ENCODE data around the gene PFN3. TPM values are rescaled to one million over a fixed set of nuclear protein-coding genes. Genes with fewer than 3 reads are reported as not detected.

The PFN3 gene
- total and polyA plus RNA-seq, 2 of the 13 experiments (the other 11 are each of a cell fraction or from before 2014, with no cell fraction given), result not detected

DNA sequence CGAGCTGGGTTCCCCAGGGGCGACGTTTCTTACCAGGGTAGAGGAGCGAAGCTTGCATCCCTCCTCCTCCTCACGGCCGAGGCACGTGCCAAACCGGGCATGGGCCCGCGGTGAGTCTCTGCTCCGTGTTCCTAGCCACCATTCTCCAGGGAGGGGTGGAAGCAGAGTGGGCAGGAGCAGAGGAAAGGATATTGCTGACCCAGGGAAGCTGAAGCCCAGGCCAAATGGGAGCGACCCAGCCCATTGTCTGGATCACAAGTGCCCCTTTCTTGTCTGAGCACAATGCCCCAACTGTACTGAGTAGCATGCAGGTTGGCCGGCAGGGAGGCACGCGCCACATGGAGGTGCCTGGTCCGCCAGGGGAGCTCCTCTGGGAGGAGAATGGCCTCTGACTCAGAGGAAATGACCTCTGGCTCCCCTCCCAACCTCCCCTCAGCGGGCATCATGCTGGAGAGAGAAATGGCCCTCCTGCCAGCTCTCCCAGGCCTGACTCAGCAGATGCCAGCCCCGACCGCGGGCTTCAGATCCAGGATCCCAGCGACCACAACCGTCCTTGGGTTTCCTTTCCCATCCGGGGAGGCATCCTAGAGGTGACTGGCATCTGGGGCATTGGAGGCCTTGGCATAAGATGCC lies 47.3 kb upstream of the PFN3 start (continued):
- TF ChIP-seq, protein P1, sequence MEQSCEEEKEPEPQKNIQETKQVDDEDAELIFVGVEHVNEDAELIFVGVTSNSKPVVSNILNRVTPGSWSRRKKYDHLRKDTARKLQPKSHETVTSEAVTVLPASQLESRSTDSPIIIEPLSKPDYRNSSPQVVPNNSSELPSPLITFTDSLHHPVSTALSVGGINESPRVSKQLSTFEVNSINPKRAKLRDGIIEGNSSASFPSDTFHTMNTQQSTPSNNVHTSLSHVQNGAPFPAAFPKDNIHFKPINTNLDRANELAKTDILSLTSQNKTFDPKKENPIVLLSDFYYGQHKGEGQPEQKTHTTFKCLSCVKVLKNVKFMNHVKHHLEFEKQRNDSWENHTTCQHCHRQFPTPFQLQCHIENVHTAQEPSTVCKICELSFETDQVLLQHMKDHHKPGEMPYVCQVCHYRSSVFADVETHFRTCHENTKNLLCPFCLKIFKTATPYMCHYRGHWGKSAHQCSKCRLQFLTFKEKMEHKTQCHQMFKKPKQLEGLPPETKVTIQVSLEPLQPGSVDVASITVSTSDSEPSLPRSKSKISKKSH (CRISPR knock-in tag; IDR thresholded peaks at IDR 0.05; ENCODE audit: borderline replicate concordance), result peak; percentile 58; the same call in 1 of the 2 replicates
- TF ChIP-seq ZC3H13 (CRISPR knock-in tag; IDR thresholded peaks at IDR 0.05) (0 out of 2 replicates have a peak, but pooled peaks have one; percentile 35), ZNF562 (CRISPR knock-in tag; IDR thresholded peaks at IDR 0.05; ENCODE audit: borderline replicate concordance) (no peak), JUND (CRISPR knock-in tag; IDR thresholded peaks at IDR 0.05) (peak; percentile 76; the same call in 1 of the 2 replicates), ZFX (CRISPR knock-in tag; IDR thresholded peaks at IDR 0.05; ENCODE audit: low read depth) (peak; percentile 76), SKI (IDR thresholded peaks at IDR 0.05; ENCODE audit: partially characterized antibody) (no peak), SSRP1 (CRISPR knock-in tag; IDR thresholded peaks at IDR 0.05) (no peak), ZNF7 (CRISPR knock-in tag; IDR thresholded peaks at IDR 0.05) (no peak), SMAD9 (CRISPR knock-in tag; IDR thresholded peaks at IDR 0.05) (no peak), PCBP2 (optimal IDR thresholded peaks at IDR 0.05; ENCODE audit: low read depth, low read length, poor library complexity, severe bottlenecking) (no peak), SALL2 (CRISPR knock-in tag; IDR thresholded peaks at IDR 0.05) (no peak), ZNF614 (CRISPR knock-in tag; IDR thresholded peaks at IDR 0.05; ENCODE audit: borderline replicate concordance) (peak; percentile 45; the same call in 1 of the 2 replicates), SMAD1 (CRISPR knock-in tag; IDR thresholded peaks at IDR 0.05; ENCODE audit: borderline replicate concordance, low read depth) (0 out of 2 replicates have a peak, but pooled peaks have one; percentile 29), TBL1XR1 (IDR thresholded peaks at IDR 0.05; ENCODE audit: borderline replicate concordance, low read length, partially characterized antibody) (no peak), PLRG1 (conservative IDR thresholded peaks at IDR 0.05) (no peak)
- TF ChIP-seq, protein P2, sequence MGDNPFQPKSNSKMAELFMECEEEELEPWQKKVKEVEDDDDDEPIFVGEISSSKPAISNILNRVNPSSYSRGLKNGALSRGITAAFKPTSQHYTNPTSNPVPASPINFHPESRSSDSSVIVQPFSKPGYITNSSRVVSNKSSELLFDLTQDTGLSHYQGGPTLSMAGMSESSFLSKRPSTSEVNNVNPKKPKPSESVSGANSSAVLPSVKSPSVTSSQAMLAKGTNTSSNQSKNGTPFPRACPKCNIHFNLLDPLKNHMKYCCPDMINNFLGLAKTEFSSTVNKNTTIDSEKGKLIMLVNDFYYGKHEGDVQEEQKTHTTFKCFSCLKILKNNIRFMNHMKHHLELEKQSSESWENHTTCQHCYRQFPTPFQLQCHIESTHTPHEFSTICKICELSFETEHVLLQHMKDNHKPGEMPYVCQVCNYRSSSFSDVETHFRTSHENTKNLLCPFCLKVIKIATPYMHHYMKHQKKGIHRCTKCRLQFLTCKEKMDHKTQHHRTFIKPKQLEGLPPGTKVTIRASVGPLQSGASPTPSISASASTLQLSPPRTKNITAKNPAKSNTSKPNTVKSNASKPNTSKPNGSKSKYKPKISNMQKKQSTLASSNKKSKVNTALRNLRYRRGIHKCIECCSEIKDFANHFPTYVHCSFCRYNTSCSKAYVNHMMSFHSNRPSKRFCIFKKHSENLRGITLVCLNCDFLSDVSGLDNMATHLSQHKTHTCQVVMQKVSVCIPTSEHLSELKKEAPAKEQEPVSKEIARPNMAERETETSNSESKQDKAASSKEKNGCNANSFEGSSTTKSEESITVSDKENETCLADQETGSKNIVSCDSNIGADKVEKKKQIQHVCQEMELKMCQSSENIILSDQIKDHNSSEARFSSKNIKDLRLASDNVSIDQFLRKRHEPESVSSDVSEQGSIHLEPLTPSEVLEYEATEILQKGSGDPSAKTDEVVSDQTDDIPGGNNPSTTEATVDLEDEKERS (CRISPR knock-in tag; IDR thresholded peaks at IDR 0.05), result 0 out of 2 replicates have a peak, but pooled peaks have one; percentile 44
- TF ChIP-seq, protein P3, sequence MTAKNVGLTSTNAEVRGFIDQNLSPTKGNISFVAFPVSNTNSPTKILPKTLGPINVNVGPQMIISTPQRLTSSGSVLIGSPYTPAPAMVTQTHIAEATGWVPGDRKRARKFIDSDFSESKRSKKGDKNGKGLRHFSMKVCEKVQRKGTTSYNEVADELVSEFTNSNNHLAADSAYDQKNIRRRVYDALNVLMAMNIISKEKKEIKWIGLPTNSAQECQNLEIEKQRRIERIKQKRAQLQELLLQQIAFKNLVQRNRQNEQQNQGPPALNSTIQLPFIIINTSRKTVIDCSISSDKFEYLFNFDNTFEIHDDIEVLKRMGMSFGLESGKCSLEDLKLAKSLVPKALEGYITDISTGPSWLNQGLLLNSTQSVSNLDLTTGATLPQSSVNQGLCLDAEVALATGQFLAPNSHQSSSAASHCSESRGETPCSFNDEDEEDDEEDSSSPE (CRISPR knock-in tag; IDR thresholded peaks at IDR 0.05), result peak; percentile 38; the same call in 1 of the 2 replicates
- TF ChIP-seq, protein P4, sequence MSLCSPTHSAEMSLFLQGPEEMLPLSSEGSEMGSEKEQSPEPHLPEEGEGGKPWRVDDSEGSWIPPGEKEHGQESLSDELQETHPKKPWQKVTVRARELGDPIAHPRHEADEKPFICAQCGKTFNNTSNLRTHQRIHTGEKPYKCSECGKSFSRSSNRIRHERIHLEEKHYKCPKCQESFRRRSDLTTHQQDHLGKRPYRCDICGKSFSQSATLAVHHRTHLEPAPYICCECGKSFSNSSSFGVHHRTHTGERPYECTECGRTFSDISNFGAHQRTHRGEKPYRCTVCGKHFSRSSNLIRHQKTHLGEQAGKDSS (CRISPR knock-in tag; IDR thresholded peaks at IDR 0.05; ENCODE audit: borderline replicate concordance, low read depth), result peak; percentile 80; the same call in 1 of the 2 replicates
- TF ChIP-seq, protein P5, sequence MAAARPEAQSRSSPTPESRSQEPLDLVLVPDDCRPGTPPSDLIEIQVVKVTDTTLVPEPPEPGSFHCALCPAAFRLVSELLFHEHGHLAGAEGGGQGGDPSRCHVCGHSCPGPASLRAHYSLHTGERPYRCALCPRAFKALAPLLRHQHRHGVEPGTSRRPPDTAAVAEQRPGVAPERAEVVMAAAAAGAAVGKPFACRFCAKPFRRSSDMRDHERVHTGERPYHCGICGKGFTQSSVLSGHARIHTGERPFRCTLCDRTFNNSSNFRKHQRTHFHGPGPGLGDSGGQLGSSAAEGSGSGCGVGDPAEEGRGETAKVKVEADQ (CRISPR knock-in tag; IDR thresholded peaks at IDR 0.05; ENCODE audit: borderline replicate concordance), result no peak
- TF ChIP-seq, protein P6, sequence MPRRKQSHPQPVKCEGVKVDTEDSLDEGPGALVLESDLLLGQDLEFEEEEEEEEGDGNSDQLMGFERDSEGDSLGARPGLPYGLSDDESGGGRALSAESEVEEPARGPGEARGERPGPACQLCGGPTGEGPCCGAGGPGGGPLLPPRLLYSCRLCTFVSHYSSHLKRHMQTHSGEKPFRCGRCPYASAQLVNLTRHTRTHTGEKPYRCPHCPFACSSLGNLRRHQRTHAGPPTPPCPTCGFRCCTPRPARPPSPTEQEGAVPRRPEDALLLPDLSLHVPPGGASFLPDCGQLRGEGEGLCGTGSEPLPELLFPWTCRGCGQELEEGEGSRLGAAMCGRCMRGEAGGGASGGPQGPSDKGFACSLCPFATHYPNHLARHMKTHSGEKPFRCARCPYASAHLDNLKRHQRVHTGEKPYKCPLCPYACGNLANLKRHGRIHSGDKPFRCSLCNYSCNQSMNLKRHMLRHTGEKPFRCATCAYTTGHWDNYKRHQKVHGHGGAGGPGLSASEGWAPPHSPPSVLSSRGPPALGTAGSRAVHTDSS (CRISPR knock-in tag; conservative IDR thresholded peaks at IDR 0.05), result no peak

Measured in HepG2 (cell line).